ENCODE measurements around the gene AQP11. TPM values are rescaled to one million over a fixed set of nuclear protein-coding genes. Genes with fewer than 3 reads are reported as not detected.
"Not testable (repeated sequence)": the region's sequence is repeated elsewhere in the genome, so short reads cannot be mapped to it uniquely, and the experiment has no call there.

AQP11 gene
- total RNA-seq, 2 donors from 2014 or later: 1.6 TPM

- H3K36me3 ChIP-seq (replicated peaks in 1 of 2; ENCODE audit: insufficient read depth in 1 of 2, low read depth in 2 of 2): no peaks in the 10 kb centered on the region
- intact Hi-C loops (cut with DNase I): no loop called here
- no peak overlapping the region for H3K27ac ChIP-seq
- H3K4me3 ChIP-seq: no peak overlapping the region
- TF ChIP-seq POLR2A (IDR thresholded peaks at IDR 0.05) (no peak), CTCF (IDR thresholded peaks at IDR 0.05) (no peak)
- no peaks in the 10 kb centered on the region for H3K27me3 ChIP-seq
- no peaks in the 10 kb centered on the region for H3K4me1 ChIP-seq
- no peak for DNase-seq
- 64 to 70% methylated on average over 6 of the region's 6 CpGs for WGBS, 2 donors
- ATAC-seq: no peak
- no peaks in the 10 kb centered on the region for H3K9me3 ChIP-seq
These were observed 41.0 kb upstream of the AQP11 start for GRCh38 chr11:77548552-77549445.

- ATAC-seq: not testable (repeated sequence)
These were observed 38.3 kb upstream of the AQP11 start for GRCh38 chr11:77551426-77551825.

GRCh38 chr11:77557553-77557952, 32.2 kb upstream of the AQP11 start:
- DNase-seq (peak in 1 of 4 donors; percentile 24), ATAC-seq (no peak)
- intact Hi-C loops (cut with DNase I): no loop called here
- no peaks in the 10 kb centered on the region for H3K4me1 ChIP-seq
- no peaks in the 10 kb centered on the region for H3K9me3 ChIP-seq
- H3K4me3 ChIP-seq: no peak overlapping the region
- H3K27ac ChIP-seq: no peak overlapping the region
- no peaks in the 10 kb centered on the region for H3K36me3 ChIP-seq (replicated peaks in 1 of 2; ENCODE audit: insufficient read depth in 1 of 2, low read depth in 2 of 2)
- WGBS, 2 donors: 54 to 83% methylated on average over 5 of the region's 5 CpGs
- TF ChIP-seq CTCF (IDR thresholded peaks at IDR 0.05): no peak
- no peak for TF ChIP-seq POLR2A (IDR thresholded peaks at IDR 0.05)
- no peaks in the 10 kb centered on the region for H3K27me3 ChIP-seq

More at GRCh38 chr11:77551426-77551825, 38.3 kb upstream of the AQP11 start:
- 83 to 88% methylated on average over 8 of the region's 8 CpGs for WGBS, 2 donors
- H3K27me3 ChIP-seq; H3K9me3 ChIP-seq; DNase-seq; H3K36me3 ChIP-seq (replicated peaks in 1 of 2; ENCODE audit: insufficient read depth in 1 of 2, low read depth in 2 of 2); H3K27ac ChIP-seq; H3K4me3 ChIP-seq; H3K4me1 ChIP-seq: not testable (repeated sequence)
- intact Hi-C loops (cut with DNase I): loop anchor here (5.0 kb wide), 1 partner anchor 359 kb away; no protein-coding TSS in a partner anchor

GRCh38 chr11:77558380-77558779, 31.4 kb upstream of the AQP11 start:
- ATAC-seq (no peak), DNase-seq (no peak)
- no peaks in the 10 kb centered on the region for H3K36me3 ChIP-seq (replicated peaks in 1 of 2; ENCODE audit: insufficient read depth in 1 of 2, low read depth in 2 of 2)
- 48 to 53% methylated on average over 4 of the region's 4 CpGs for WGBS, 2 donors
- intact Hi-C loops (cut with DNase I): no loop called here
- H3K4me3 ChIP-seq: no peak overlapping the region
- no peaks in the 10 kb centered on the region for H3K4me1 ChIP-seq
- H3K27me3 ChIP-seq: no peaks in the 10 kb centered on the region
- no peak overlapping the region for H3K27ac ChIP-seq
- no peaks in the 10 kb centered on the region for H3K9me3 ChIP-seq
- TF ChIP-seq POLR2A (IDR thresholded peaks at IDR 0.05): no peak
- no peak for TF ChIP-seq CTCF (IDR thresholded peaks at IDR 0.05)

GRCh38 chr11:77559686-77560401, 29.9 kb upstream of the AQP11 start:
- ATAC-seq: no peak
- TF ChIP-seq POLR2A (IDR thresholded peaks at IDR 0.05) (no peak), CTCF (IDR thresholded peaks at IDR 0.05) (no peak)
- DNase-seq: no peak
- Histone ChIP-seq H3K4me3 (no peak overlapping the region), H3K4me1 (no peaks in the 10 kb centered on the region), H3K36me3 (replicated peaks in 1 of 2; ENCODE audit: insufficient read depth in 1 of 2, low read depth in 2 of 2) (no peaks in the 10 kb centered on the region), H3K27ac (no peak overlapping the region), H3K27me3 (no peaks in the 10 kb centered on the region), H3K9me3 (no peaks in the 10 kb centered on the region)
- 70 to 84% methylated on average over 6 of the region's 6 CpGs for WGBS, 2 donors
- intact Hi-C loops (cut with DNase I): no loop called here
